Uterus (tissue), 2 donors: Measurements from ENCODE around the gene TMEM131L.

Experiments used
- POLR2A ChIP-seq, 2 donors: fragments of 450-650 bp; IDR thresholded peaks; one replicate each; pipeline ENCODE4 v1.6.1; 2016; ENCODE audit warnings: antibody characterized with exemption in 2 of 2, mild to moderate bottlenecking in 1 of 2, moderate library complexity in 1 of 2
- TF ChIP-seq, protein P1 (sequence below), 4 experiments: fragments of 200-600 bp in 2 of 4; fragments of 450-650 bp in 2 of 4; sonication (generic) in 2 of 4; IDR thresholded peaks; one replicate each; pipeline ENCODE4 v1.5.1; 2016 to 2019; ENCODE audit warnings: antibody characterized with exemption in 4 of 4, mild to moderate bottlenecking in 2 of 4, moderate library complexity in 1 of 4

DNA sequence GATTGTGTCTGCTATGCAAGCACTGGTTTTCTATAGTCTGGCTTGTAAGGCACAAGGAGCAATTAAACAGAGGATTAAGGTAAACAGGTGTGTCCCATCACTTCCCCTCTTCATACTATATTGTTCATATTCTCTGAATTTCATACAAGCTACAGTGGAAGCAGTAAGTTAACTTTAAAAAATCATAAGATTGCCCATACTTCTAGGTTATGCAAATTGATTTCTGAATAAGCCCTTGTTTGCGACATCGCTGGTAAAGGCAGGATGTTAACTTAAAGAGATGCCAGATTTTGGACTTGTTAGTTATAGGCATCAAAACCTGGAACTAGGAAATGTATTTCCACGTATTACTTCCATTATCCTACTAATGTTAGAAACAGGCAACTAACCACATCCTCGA is 1.0 kb upstream of the TMEM131L start:
- TF ChIP-seq, protein P1, sequence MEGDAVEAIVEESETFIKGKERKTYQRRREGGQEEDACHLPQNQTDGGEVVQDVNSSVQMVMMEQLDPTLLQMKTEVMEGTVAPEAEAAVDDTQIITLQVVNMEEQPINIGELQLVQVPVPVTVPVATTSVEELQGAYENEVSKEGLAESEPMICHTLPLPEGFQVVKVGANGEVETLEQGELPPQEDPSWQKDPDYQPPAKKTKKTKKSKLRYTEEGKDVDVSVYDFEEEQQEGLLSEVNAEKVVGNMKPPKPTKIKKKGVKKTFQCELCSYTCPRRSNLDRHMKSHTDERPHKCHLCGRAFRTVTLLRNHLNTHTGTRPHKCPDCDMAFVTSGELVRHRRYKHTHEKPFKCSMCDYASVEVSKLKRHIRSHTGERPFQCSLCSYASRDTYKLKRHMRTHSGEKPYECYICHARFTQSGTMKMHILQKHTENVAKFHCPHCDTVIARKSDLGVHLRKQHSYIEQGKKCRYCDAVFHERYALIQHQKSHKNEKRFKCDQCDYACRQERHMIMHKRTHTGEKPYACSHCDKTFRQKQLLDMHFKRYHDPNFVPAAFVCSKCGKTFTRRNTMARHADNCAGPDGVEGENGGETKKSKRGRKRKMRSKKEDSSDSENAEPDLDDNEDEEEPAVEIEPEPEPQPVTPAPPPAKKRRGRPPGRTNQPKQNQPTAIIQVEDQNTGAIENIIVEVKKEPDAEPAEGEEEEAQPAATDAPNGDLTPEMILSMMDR (IDR thresholded peaks at IDR 0.05): no peak
- TF ChIP-seq POLR2A (IDR thresholded peaks at IDR 0.05): no peak
